Measurements from ENCODE around the gene PTPRU.

DNA sequence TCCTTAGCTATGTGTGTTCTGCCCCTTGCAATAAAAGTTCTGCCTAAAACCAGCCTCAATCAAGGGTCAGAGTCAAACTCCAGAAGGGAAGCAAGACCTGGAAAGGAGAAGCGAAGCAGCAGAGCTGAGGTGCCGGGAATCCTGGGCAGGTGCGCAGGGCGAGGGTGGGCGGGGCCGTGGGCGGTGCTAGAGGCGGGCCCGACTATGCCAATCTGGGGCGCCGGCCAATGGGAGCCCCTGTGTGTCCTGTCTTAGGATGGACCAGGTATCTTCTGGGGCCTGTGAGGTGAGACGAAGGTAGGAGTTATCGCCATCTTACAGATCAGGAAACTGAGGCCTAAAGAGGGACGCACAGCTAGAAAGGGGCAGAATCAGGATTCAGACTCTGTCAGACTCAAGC lies 120.3 kb downstream of the PTPRU start:
- TF ChIP-seq, protein P1, sequence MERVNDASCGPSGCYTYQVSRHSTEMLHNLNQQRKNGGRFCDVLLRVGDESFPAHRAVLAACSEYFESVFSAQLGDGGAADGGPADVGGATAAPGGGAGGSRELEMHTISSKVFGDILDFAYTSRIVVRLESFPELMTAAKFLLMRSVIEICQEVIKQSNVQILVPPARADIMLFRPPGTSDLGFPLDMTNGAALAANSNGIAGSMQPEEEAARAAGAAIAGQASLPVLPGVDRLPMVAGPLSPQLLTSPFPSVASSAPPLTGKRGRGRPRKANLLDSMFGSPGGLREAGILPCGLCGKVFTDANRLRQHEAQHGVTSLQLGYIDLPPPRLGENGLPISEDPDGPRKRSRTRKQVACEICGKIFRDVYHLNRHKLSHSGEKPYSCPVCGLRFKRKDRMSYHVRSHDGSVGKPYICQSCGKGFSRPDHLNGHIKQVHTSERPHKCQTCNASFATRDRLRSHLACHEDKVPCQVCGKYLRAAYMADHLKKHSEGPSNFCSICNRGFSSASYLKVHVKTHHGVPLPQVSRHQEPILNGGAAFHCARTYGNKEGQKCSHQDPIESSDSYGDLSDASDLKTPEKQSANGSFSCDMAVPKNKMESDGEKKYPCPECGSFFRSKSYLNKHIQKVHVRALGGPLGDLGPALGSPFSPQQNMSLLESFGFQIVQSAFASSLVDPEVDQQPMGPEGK (CRISPR knock-in tag; IDR thresholded peaks at IDR 0.05; ENCODE audit: borderline replicate concordance), result no peak
- TF ChIP-seq ARNTL (CRISPR knock-in tag; IDR thresholded peaks at IDR 0.05; ENCODE audit: borderline replicate concordance, low read depth) (no peak), ESRRG (CRISPR knock-in tag; IDR thresholded peaks at IDR 0.05) (no peak), ISL1 (CRISPR knock-in tag; IDR thresholded peaks at IDR 0.05) (no peak), ZFP3 (CRISPR knock-in tag; IDR thresholded peaks at IDR 0.05) (no peak)

Data from SK-N-SH treated with all-trans-retinoic acid at 6 μM for 48 hours (cell line).